Measurements from ENCODE around the gene ZNF132. TPM values are rescaled to one million over a fixed set of nuclear protein-coding genes. Genes with fewer than 3 reads are reported as not detected.

ZNF132 gene
- total and polyA plus RNA-seq, 2 donors, result 1.6 to 6.4 TPM

GRCh38 chr19:58401840-58402421 lies 38.0 kb downstream of the ZNF132 start:
- DNase-seq (ENCODE audit: low read depth in 6 of 9, low spot score in 9 of 9), result no peak
- 39% methylated on average over 23 of the region's 23 CpGs for WGBS
- Histone ChIP-seq H3K27me3 (ENCODE audit: control insufficient read depth in 2 of 2, insufficient read depth in 1 of 2, low read length in 1 of 2) (peaks cover 10 to 21% of the 10 kb centered on the region in 2 donors), H3K4me1 (ENCODE audit: control insufficient read depth in 2 of 2, insufficient read depth in 2 of 2, low read length in 2 of 2) (peaks cover 11 to 13% of the 10 kb centered on the region in 2 donors), H3K9me3 (ENCODE audit: control insufficient read depth in 2 of 2, insufficient read depth in 1 of 2, low read length in 1 of 2) (no peaks in the 10 kb centered on the region), H3K4me3 (ENCODE audit: low read length in 2 of 2) (peak overlapping the region; percentile 55 to 60), H3K36me3 (ENCODE audit: control insufficient read depth in 2 of 2, insufficient read depth in 2 of 2, low read length in 1 of 2) (no peaks in the 10 kb centered on the region), H3K27ac (ENCODE audit: low read depth in 1 of 2, low read length in 1 of 2) (no peak overlapping the region)

GRCh38 chr19:58400916-58401839 lies 38.8 kb downstream of the ZNF132 start:
- H3K4me3 ChIP-seq (ENCODE audit: low read length in 2 of 2), result peak overlapping the region; percentile 55 to 60
- H3K4me1 ChIP-seq (ENCODE audit: control insufficient read depth in 2 of 2, insufficient read depth in 2 of 2, low read length in 2 of 2), result peaks cover 11% of the 10 kb centered on the region in 2 donors
- H3K36me3 ChIP-seq (ENCODE audit: control insufficient read depth in 2 of 2, insufficient read depth in 2 of 2, low read length in 1 of 2), result no peaks in the 10 kb centered on the region
- peak; percentile 97 to 100 (median 100) for DNase-seq (ENCODE audit: low read depth in 6 of 9, low spot score in 9 of 9)
- peaks cover 17 to 26% of the 10 kb centered on the region in 2 donors for H3K27me3 ChIP-seq (ENCODE audit: control insufficient read depth in 2 of 2, insufficient read depth in 1 of 2, low read length in 1 of 2)
- no peaks in the 10 kb centered on the region for H3K9me3 ChIP-seq (ENCODE audit: control insufficient read depth in 2 of 2, insufficient read depth in 1 of 2, low read length in 1 of 2)
- 5% methylated on average over 80 of the region's 80 CpGs for WGBS
- H3K27ac ChIP-seq (ENCODE audit: low read depth in 1 of 2, low read length in 1 of 2), result peak overlapping the region; percentile 68 to 87

DNA sequence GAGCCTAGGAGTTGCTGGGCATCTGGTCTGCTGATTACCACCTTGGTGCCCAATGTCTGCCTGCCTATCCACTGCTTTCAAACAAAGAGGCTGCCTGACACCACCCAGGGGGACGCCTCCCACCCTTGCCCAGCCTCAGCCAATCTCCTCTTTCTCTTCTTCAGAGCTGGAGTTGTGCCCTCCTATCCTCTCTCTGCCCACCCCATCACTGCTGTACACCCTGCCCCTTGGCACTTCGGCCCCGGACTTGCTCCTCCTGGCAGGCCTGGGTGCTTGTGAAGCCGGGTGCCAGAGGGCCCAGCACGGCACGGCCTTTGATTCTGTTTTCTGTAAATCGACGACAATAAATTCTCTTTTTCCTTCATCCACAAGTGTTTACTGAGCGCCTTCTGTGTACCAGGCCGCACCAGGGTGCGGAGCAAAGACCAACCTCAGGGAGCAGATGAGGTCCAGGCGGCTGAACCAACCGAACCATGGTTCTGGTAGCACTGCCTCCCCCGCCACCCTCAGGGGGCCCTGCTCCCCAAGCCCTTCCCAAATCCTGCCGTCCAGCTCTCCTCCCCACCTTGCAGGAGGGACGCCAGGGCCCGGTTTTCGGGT lies 39.5 kb downstream of the ZNF132 start:
- H3K4me1 ChIP-seq (ENCODE audit: control insufficient read depth in 2 of 2, insufficient read depth in 2 of 2, low read length in 2 of 2), result peaks cover 11% of the 10 kb centered on the region in 2 donors
- H3K27me3 ChIP-seq (ENCODE audit: control insufficient read depth in 2 of 2, insufficient read depth in 1 of 2, low read length in 1 of 2), result peaks cover 25 to 34% of the 10 kb centered on the region in 2 donors
- peaks cover 0 to 2% of the 10 kb centered on the region in 2 donors for H3K36me3 ChIP-seq (ENCODE audit: control insufficient read depth in 2 of 2, insufficient read depth in 2 of 2, low read length in 1 of 2)
- WGBS, result 75% methylated on average over 18 of the region's 18 CpGs
- DNase-seq (ENCODE audit: low read depth in 6 of 9, low spot score in 9 of 9), result no peak
- H3K9me3 ChIP-seq (ENCODE audit: control insufficient read depth in 2 of 2, insufficient read depth in 1 of 2, low read length in 1 of 2), result no peaks in the 10 kb centered on the region
- H3K4me3 ChIP-seq (ENCODE audit: low read length in 2 of 2), result peak overlapping the region; percentile 22 to 43
- no peak overlapping the region for H3K27ac ChIP-seq (ENCODE audit: low read depth in 1 of 2, low read length in 1 of 2)

- whole genome bisulfite sequencing, result 98% methylated on average over 3 of the region's 3 CpGs
- H3K4me1 ChIP-seq (ENCODE audit: control insufficient read depth in 2 of 2, insufficient read depth in 2 of 2, low read length in 2 of 2), result peaks cover 11% of the 10 kb centered on the region in 2 donors
Observed at GRCh38 chr19:58399903-58400302, 40.0 kb downstream of the ZNF132 start.

DNA sequence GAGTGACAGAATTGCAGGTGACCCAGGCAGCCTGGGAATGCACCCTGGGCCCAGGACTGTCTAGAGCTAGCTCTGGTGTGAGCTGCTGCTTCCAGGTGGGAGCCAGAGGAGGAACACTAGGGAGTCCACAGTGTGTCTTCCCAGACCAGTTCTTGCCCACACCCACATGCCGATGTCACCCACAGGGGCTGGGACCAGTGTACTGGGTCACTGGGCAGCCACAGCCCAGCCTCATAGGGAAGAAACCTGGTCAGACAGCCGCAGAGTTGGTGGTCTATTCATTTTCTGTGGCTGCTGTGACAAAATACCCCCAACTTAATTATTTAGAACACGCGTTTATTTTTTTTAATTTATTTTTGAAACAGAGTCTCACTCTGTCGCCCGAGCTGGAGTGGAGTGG lies 41.4 kb downstream of the ZNF132 start:
- no peak for DNase-seq (ENCODE audit: low read depth in 6 of 9, low spot score in 9 of 9)
- Histone ChIP-seq H3K4me3 (ENCODE audit: low read length in 2 of 2) (no peak overlapping the region), H3K9me3 (ENCODE audit: control insufficient read depth in 2 of 2, insufficient read depth in 1 of 2, low read length in 1 of 2) (no peaks in the 10 kb centered on the region), H3K27me3 (ENCODE audit: control insufficient read depth in 2 of 2, insufficient read depth in 1 of 2, low read length in 1 of 2) (peaks cover 27 to 39% of the 10 kb centered on the region in 2 donors), H3K36me3 (ENCODE audit: control insufficient read depth in 2 of 2, insufficient read depth in 2 of 2, low read length in 1 of 2) (peaks cover 18 to 20% of the 10 kb centered on the region in 2 donors), H3K4me1 (ENCODE audit: control insufficient read depth in 2 of 2, insufficient read depth in 2 of 2, low read length in 2 of 2) (peaks cover 11% of the 10 kb centered on the region in 2 donors), H3K27ac (ENCODE audit: low read depth in 1 of 2, low read length in 1 of 2) (no peak overlapping the region)
- WGBS, result 96% methylated on average over 6 of the region's 6 CpGs

More at GRCh38 chr19:58399903-58400302, 40.0 kb downstream of the ZNF132 start:
- DNase-seq (ENCODE audit: low read depth in 6 of 9, low spot score in 9 of 9), result no peak
- Histone ChIP-seq H3K27ac (ENCODE audit: low read depth in 1 of 2, low read length in 1 of 2) (no peak overlapping the region), H3K9me3 (ENCODE audit: control insufficient read depth in 2 of 2, insufficient read depth in 1 of 2, low read length in 1 of 2) (no peaks in the 10 kb centered on the region), H3K36me3 (ENCODE audit: control insufficient read depth in 2 of 2, insufficient read depth in 2 of 2, low read length in 1 of 2) (peaks cover 4 to 7% of the 10 kb centered on the region in 2 donors), H3K4me3 (ENCODE audit: low read length in 2 of 2) (no peak overlapping the region), H3K27me3 (ENCODE audit: control insufficient read depth in 2 of 2, insufficient read depth in 1 of 2, low read length in 1 of 2) (peaks cover 27 to 39% of the 10 kb centered on the region in 2 donors)

DNA sequence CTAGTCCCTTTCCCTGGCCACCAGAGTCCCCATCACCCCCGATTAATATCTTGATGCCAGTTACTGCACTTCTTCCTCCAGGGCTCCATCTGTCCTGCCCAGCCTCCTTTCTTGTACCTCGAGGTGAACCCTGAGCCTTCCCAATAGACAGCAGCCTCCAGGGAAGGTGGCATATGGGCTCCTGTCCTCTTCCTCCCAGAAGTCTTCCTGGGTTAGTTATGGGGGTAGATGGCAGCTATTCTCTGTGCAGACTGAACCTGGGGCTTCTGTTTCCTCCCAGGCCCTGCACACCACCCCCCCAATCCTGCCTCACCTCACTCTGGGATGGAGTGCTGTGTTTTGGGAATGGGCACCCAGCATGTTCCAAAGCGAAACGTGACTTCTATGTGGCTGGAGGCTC lies 41.9 kb downstream of the ZNF132 start:
- peaks cover 11% of the 10 kb centered on the region in 2 donors for H3K4me1 ChIP-seq (ENCODE audit: control insufficient read depth in 2 of 2, insufficient read depth in 2 of 2, low read length in 2 of 2)
- 86% methylated on average over 4 of the region's 4 CpGs for WGBS
- no peak overlapping the region for H3K4me3 ChIP-seq (ENCODE audit: low read length in 2 of 2)
- H3K27me3 ChIP-seq (ENCODE audit: control insufficient read depth in 2 of 2, insufficient read depth in 1 of 2, low read length in 1 of 2), result peaks cover 27 to 39% of the 10 kb centered on the region in 2 donors
- peaks cover 22 to 25% of the 10 kb centered on the region in 2 donors for H3K36me3 ChIP-seq (ENCODE audit: control insufficient read depth in 2 of 2, insufficient read depth in 2 of 2, low read length in 1 of 2)
- H3K27ac ChIP-seq (ENCODE audit: low read depth in 1 of 2, low read length in 1 of 2), result no peak overlapping the region
- no peaks in the 10 kb centered on the region for H3K9me3 ChIP-seq (ENCODE audit: control insufficient read depth in 2 of 2, insufficient read depth in 1 of 2, low read length in 1 of 2)
- no peak for DNase-seq (ENCODE audit: low read depth in 6 of 9, low spot score in 9 of 9)

GRCh38 chr19:58397533-58398037 lies 42.4 kb downstream of the ZNF132 start:
- Histone ChIP-seq H3K4me1 (ENCODE audit: control insufficient read depth in 2 of 2, insufficient read depth in 2 of 2, low read length in 2 of 2) (peaks cover 11% of the 10 kb centered on the region in 2 donors), H3K36me3 (ENCODE audit: control insufficient read depth in 2 of 2, insufficient read depth in 2 of 2, low read length in 1 of 2) (peaks cover 27 to 30% of the 10 kb centered on the region in 2 donors), H3K9me3 (ENCODE audit: control insufficient read depth in 2 of 2, insufficient read depth in 1 of 2, low read length in 1 of 2) (no peaks in the 10 kb centered on the region), H3K4me3 (ENCODE audit: low read length in 2 of 2) (no peak overlapping the region), H3K27me3 (ENCODE audit: control insufficient read depth in 2 of 2, insufficient read depth in 1 of 2, low read length in 1 of 2) (peaks cover 27 to 39% of the 10 kb centered on the region in 2 donors), H3K27ac (ENCODE audit: low read depth in 1 of 2, low read length in 1 of 2) (no peak overlapping the region)
- 88% methylated on average over 7 of the region's 7 CpGs for WGBS
- no peak for DNase-seq (ENCODE audit: low read depth in 6 of 9, low spot score in 9 of 9)

DNA sequence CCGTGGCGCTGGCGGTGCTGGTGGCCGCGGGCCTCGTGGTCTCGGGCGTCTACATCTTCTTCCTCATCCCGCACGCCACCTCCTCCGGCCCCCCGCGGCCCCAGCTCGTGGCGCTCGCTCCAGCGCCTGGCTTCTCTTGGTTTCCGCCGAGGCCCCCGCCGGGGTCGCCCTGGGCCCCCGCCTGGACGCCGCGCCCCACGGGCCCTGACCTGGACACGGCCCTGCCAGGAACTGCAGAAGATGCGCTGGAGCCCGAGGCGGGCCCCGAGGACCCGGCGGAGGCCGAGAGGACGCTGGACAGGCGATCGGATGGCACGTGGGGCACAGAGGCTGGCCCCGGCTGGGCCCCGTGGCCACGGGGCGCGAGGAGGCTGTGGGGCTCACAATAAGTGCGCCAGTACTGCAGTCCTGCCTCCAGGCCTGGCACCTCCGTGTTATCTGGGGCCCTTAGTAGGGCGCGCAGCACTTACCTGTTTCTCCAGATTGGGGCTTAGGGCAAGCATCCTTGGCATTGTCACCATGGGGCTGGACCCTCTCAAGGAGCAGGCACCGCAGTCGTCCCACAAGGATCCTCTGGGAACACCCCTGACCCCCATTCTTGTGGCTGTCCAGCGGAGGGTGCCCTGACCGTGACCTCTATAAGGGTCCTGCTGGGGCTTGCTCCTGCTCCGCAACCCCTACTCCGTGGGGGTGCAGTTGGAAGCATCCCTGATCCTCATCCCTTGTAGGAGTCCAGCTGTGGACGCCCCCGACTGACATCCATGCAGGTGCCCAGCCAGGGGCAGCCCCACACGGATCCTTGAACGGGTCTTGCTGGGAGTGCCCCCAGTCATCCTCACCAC lies 43.0 kb downstream of the ZNF132 start:
- Histone ChIP-seq H3K27me3 (ENCODE audit: control insufficient read depth in 2 of 2, insufficient read depth in 1 of 2, low read length in 1 of 2) (peaks cover 27 to 39% of the 10 kb centered on the region in 2 donors), H3K4me3 (ENCODE audit: low read length in 2 of 2) (peak overlapping the region in 1 of 2 donors; percentile 16), H3K36me3 (ENCODE audit: control insufficient read depth in 2 of 2, insufficient read depth in 2 of 2, low read length in 1 of 2) (peaks cover 28 to 34% of the 10 kb centered on the region in 2 donors), H3K27ac (ENCODE audit: low read depth in 1 of 2, low read length in 1 of 2) (no peak overlapping the region), H3K9me3 (ENCODE audit: control insufficient read depth in 2 of 2, insufficient read depth in 1 of 2, low read length in 1 of 2) (no peaks in the 10 kb centered on the region), H3K4me1 (ENCODE audit: control insufficient read depth in 2 of 2, insufficient read depth in 2 of 2, low read length in 2 of 2) (peaks cover 8 to 9% of the 10 kb centered on the region in 2 donors)
- no peak for DNase-seq (ENCODE audit: low read depth in 6 of 9, low spot score in 9 of 9)
- 41% methylated on average over 58 of the region's 58 CpGs for WGBS

Data from thymus (tissue), 11 donors.